ENCODE measurements around the gene OSBPL6. TPM values are rescaled to one million over a fixed set of nuclear protein-coding genes. Genes with fewer than 3 reads are reported as not detected.
"Not testable (repeated sequence)": the region's sequence is repeated elsewhere in the genome, so short reads cannot be mapped to it uniquely, and the experiment has no call there.

OSBPL6 gene
- total RNA-seq (1 to 10 TPM; 2.6 to 3.8 TPM), polyA plus RNA-seq (ENCODE audit: insufficient read depth, low read depth, low replicate concordance) (1.7 TPM)
- long read RNA-seq, donor 1 = 0 reads
- long read RNA-seq, donor 2 = 0 reads

GRCh38 chr2:178193823-178194599 lies at the start of gene OSBPL6:
Gene OSBPL6 (plus strand): TSS chr2:178194512. CDS start chr2:178306185, 111,673 bp downstream.
- Histone ChIP-seq H3K27me3 (no peaks in the 10 kb centered on the region), H3K36me3 (ENCODE audit: low read depth, missing control alignments) (no peaks in the 10 kb centered on the region), H3K4me1 (peaks cover 5% of the 10 kb centered on the region), H3K9me3 (no peaks in the 10 kb centered on the region), H3K27ac (peak within 1 kb of the TSS; percentile 66 to 80), H3K4me3 (peak within 1 kb of the TSS; percentile 70 to 78)
- DNase-seq = peak; percentile 76
- TF ChIP-seq CTCF (IDR thresholded peaks at IDR 0.05) = peak in 2 of 3 experiments; percentile 19 to 22
- no peak for TF ChIP-seq POLR2A (IDR thresholded peaks at IDR 0.05)
- intact Hi-C loops (cut with DNase I; ENCODE audit: low total_unique reads) = no loop called here
- WGBS, 2 donors = 0% methylated on average over 3 to 49 of the region's 90 CpGs

DNA sequence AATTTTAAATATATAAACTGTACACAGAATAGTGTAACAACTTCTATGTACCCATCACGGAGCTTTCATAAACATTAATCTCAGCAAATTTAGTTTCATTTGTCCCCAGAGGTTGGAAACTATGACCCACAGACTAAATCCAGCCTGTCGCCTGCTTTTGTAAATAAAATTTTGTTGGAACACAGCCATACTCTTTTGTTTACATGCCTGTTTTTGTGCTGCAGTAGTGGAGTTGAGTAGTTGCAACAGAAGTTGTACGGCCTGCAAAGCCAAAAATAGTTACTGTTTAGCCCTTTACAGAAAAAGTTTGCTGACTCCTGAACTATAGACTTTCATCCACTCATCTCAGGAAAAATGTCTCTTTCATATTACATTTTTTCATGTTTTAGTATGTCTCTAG lies 42.3 kb upstream of the OSBPL6 start:
- 49 to 51% methylated on average over 3 of the region's 3 CpGs for WGBS, 2 donors
- DNase-seq = no peak
- no peak overlapping the region for H3K27ac ChIP-seq
- H3K36me3 ChIP-seq (ENCODE audit: low read depth, missing control alignments) = no peaks in the 10 kb centered on the region
- H3K9me3 ChIP-seq = no peaks in the 10 kb centered on the region
- no peaks in the 10 kb centered on the region for H3K27me3 ChIP-seq
- intact Hi-C loops (cut with DNase I; ENCODE audit: low total_unique reads) = no loop called here
- H3K4me1 ChIP-seq = no peaks in the 10 kb centered on the region
- no peak overlapping the region for H3K4me3 ChIP-seq
- TF ChIP-seq POLR2A (IDR thresholded peaks at IDR 0.05) (no peak), CTCF (IDR thresholded peaks at IDR 0.05) (no peak)

DNA sequence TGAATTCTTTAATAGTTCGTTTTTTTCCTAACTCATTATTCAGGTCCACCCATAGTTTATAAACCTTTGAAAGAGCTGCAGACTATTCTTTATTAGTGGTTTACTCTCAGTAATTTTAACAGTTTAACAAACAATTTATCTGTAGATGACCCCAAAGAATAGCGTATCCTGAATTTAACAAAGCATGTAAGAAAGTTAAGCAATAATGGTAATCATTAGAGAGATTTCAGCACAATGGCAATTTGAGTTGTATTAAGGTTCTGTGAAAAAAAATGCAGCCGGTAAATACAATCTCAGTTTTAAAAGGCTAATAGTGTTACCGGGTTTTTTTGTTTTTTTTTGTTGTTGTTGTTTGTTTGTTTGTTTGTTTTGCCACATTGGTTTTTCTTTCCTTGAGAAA lies 41.8 kb upstream of the OSBPL6 start:
- no peak for DNase-seq
- WGBS, 2 donors = 86 to 91% methylated on average over 4 of the region's 4 CpGs
- H3K27me3 ChIP-seq = no peaks in the 10 kb centered on the region
- no peak for TF ChIP-seq CTCF (IDR thresholded peaks at IDR 0.05)
- TF ChIP-seq POLR2A (IDR thresholded peaks at IDR 0.05) = no peak
- no peaks in the 10 kb centered on the region for H3K9me3 ChIP-seq
- H3K27ac ChIP-seq = no peak overlapping the region
- H3K4me3 ChIP-seq = no peak overlapping the region
- no peaks in the 10 kb centered on the region for H3K36me3 ChIP-seq (ENCODE audit: low read depth, missing control alignments)
- intact Hi-C loops (cut with DNase I; ENCODE audit: low total_unique reads) = no loop called here
- H3K4me1 ChIP-seq = no peaks in the 10 kb centered on the region

- Histone ChIP-seq H3K27me3 (no peaks in the 10 kb centered on the region), H3K9me3 (no peaks in the 10 kb centered on the region), H3K27ac (no peak overlapping the region), H3K36me3 (ENCODE audit: low read depth, missing control alignments) (no peaks in the 10 kb centered on the region), H3K4me3 (no peak overlapping the region), H3K4me1 (no peaks in the 10 kb centered on the region)
- TF ChIP-seq POLR2A (IDR thresholded peaks at IDR 0.05) = no peak
- TF ChIP-seq CTCF (IDR thresholded peaks at IDR 0.05) = no peak
- intact Hi-C loops (cut with DNase I; ENCODE audit: low total_unique reads) = no loop called here
- WGBS, 2 donors = 33 to 55% methylated on average over 1 of the region's 1 CpG
- DNase-seq = no peak
These were observed 41.3 kb upstream of the OSBPL6 start for GRCh38 chr2:178152977-178153376.

DNA sequence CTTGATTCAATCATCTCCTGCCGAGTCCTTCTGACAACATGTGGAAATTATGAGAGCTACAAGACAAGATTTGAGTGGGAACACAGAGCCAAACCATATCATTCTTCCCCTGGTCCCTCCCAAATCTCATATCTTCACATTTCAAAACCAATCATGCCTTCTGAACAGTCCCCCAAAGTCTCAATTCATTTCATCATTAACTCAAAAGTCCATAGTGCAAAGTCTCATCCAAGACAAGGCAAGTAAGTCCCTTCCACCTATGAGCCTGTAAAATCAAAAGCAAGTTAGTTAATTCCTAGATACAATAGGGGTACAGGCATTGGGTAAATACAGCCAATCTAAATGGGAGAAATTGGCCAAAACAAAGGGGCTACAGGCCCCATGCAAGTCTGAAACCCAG lies 40.4 kb upstream of the OSBPL6 start:
- H3K27me3 ChIP-seq; H3K4me1 ChIP-seq; H3K9me3 ChIP-seq; H3K4me3 ChIP-seq; intact Hi-C loops (cut with DNase I; ENCODE audit: low total_unique reads); DNase-seq; H3K36me3 ChIP-seq (ENCODE audit: low read depth, missing control alignments); H3K27ac ChIP-seq: not testable (repeated sequence)
- 76 to 77% methylated on average over 1 of the region's 1 CpG for WGBS, 2 donors
